IPS-NIHi7 (cell line): ENCODE measurements around the gene EIF4E1B.

Experiments
- DNase-seq: peaks from one replicate; pipeline ENCODE4 v3.0.0; 2012; ENCODE audit warnings: mixed read lengths; ENCODE audit errors: extremely low spot score

The EIF4E1B gene

DNA sequence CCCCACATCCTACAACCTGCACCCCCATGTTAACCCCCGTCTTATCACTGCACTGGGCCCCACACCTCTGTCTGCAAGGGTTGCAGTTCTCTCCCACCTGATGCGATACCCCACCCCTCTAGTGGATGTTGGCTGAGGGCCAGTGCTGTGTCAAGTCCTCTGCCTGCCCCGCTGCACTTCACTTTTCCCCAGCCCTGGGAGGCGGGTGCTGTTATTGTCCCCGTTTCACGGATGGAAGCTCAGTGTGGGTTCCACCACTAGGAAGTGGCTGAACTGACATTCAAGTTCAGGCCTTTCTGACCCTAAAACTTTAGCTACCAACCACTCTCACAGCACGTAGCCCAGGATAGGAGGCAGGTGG lies 3.6 kb upstream of the EIF4E1B start:
- DNase-seq = no peak

DNA sequence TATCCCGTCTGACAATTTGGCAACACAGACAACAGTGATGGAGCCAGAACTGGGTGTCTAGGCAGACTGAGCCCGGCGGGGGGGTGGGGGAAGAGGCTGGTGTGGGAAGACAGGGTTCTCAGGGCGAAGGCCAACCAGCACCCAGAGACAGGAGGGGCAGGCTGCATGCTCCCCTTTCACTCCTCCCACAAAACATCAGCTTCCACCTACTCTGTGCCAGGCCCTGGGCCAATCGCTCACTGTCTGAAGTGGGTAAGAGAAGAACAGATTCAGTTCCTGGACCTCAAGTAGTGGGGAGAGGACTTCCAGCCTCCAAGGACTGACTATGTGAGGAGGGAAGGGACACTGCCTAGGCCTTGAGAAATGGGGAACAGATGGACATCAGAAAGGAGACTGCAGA lies 2.9 kb upstream of the EIF4E1B start:
- no peak for DNase-seq

DNA sequence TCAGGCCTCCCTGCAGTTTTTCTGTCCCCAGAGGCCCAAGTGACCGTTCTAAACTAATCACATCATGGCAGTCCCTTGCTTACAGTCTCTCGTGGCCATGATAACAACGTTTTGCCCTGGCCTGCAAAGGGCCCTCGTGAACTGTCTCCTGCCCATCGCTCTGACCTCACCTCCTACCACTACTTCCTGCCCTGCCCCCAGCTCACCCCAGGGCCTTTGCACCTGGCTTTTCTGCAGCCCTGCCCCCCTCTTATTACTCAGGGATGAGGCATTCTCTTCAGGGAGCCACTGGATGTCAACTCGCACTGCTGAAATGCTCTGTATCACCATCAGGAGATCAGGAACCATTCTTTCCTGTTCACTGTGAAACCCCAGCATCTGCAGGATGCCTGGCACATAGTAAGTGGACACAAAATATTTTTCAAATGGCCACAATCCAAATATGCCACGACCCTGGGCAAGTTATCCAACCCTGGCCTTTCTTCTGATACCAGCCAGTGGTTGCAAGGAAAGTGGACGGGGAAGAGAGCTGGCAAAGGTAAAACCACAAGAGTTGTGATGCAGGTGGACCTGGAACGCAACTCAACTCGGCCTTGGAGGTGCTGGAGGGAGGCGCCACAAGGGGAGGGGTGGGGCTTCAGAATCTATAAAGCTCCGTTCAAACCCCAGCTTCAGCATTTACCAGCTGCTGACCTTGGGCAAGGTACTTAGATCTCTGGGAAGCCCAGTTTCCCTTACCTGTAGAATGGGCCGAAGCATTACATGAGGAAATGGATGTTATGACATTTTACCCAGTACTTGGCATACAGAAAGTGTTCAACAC lies 1.9 kb upstream of the EIF4E1B start:
- no peak for DNase-seq

DNA sequence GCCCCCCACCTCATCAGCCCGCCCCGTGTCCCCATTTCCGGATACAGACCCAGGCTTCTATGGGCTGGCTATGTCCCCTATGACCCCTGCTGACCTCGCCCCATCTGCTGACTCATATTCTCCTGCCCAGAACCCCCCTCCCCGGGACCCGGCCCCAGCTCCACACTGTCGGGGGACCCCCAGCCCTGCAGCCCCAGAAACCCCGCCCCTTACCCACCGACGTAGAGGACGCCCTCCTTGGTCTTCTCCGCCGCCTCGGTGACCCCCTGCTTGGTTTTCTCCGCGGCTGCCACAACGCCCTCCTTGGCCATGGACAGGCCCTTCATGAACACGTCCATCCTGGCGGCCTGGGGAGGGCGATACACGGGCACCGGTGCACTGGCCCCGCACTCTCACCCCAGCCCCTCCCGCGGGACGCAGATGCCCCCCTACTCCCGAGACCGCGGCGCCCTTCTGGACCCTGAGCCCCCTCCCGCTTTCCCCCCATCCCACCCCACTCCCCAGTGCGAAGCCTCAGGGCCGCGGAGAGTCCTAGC lies 1.1 kb upstream of the EIF4E1B start:
- no peak for DNase-seq

DNA sequence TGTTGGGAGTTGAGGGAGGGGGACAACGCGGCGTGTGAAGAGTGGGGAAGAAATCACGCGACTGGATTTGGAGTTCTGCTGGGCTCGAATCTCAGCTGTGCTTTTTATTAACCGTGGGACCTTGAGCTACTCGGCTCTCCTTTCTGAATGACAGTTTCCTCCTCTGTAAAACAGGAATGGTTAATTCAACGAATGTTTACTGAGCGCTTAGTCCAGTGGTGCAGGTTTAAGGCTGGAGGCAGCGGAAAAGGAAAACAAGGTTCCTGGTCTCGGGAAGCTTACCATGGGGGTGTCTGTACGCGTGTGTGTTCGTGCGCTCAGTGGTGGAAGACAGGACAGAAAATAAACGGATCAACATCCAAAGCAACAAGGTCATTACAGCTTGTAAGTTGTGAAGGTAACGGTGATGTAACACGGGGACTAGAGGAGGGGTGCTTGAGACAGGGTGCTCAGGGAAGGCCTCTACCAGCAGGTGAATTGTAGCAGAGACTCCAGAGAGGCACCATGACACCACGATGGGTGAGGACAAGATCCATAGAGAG lies 277 bp downstream of the EIF4E1B start:
- no peak for DNase-seq

DNA sequence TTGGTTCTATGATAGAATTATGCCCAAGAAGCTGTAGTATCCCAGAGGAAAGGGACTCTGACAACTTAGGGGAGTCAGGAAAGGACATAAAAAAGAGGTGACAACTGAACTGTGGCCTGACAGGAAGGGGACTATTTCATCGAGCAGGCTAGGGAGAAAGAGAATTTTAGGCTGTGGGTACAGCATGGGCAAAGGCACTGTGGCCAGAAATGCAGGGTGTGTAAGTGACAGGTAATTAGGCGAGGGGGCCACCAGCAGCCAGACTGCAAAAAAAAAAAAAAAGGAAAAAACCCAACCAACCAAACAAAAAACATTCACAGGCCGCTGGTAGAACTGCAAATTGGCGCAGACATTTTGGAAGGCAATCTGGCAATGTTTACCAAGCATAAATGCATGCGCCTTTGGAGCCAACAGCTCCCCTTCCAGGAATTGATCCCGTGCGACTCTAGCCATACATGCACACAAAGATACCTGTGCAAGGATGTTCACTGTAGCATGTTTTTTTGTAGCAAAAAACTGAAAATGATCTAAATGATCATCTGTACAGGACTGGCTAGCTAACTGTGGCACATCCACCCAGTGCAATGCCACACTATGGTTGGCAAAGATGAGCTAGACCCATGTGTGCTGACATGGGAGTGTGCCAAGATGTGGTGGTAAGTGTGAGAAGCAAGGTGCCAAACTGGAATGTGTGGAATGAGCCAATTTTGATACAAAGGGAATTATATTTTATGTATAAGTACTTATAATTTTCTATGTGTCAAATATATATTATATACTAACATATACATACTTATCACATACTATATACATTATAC lies 1.1 kb downstream of the EIF4E1B start:
- no peak for DNase-seq

DNA sequence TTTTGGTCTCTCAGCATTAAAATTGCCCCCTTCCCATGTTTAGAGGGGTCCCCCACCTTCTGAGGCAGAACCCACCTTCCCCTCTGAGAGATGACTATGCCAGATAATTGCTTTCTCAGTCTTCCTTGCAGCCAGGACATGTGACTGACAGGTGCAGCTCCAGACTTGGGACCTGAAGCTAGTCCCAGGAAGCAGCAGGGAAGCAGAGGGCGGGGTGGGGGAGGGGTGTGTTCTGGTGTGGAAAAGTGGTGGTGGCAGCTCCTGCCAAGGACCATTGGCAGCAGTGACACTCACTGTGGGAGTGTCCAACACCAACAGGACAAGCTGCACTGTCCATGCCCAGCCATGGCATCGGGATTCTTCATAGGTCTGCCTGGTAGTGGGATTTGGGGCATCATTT lies 2.3 kb downstream of the EIF4E1B start:
- no peak for DNase-seq

DNA sequence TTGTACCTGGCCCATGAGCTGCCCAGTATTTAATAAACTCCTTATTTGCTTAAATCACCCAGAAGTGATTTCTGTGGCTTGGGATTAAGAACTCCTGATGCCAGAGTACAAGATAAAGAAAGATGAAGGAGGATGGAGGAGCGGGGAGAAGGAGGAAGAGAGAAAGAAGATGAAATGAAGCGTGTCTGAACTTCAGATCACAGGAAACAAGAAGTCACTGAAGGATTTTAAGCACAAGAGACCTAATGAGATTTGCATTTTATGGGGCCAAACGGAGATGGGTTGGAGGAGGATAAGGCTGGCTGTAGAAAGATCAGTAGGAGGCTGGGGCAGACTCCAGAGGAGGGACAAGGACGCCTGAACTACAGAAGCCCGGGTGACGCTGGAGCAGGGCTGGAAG lies 3.1 kb downstream of the EIF4E1B start:
- DNase-seq = no peak

DNA sequence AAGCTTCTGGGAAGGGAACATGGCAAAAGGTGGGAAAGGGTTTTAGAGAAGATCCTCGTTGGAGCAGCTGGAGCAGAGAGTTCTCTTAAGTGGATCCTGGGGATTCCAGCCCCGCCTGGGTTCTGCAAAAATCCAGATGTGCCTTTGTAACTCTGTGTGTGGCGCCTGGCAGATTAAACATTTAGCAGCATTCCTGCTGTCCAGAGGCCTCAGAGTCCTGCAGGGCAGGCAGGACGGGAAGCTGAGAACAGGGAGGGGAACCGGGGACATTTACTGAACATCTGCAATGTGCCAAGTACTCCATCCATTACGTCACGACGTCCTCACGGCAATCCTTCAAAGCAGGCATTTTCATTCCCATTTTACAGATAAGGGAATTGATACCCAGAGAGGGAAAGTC lies 6.0 kb downstream of the EIF4E1B start:
- DNase-seq = no peak

DNA sequence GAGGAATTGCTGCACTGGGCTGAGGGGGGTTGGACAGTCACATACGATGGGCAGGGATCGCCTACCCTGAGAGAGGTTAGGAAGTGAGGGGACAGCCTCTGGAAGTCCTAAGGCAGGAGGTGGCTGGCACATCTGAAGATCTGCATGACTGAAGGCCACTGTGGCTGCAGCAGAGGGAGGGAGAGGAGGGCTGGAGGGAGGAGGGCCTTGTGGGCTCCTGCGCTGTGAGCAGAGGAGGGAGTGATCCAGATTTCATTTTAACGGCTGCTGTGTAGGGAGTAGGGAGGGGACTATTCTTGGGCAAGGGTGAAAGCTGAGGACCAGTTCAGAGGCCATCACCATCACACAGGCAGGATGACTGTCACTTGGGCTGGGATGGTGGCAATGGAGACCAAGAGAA lies 7.1 kb downstream of the EIF4E1B start:
- DNase-seq = no peak

DNA sequence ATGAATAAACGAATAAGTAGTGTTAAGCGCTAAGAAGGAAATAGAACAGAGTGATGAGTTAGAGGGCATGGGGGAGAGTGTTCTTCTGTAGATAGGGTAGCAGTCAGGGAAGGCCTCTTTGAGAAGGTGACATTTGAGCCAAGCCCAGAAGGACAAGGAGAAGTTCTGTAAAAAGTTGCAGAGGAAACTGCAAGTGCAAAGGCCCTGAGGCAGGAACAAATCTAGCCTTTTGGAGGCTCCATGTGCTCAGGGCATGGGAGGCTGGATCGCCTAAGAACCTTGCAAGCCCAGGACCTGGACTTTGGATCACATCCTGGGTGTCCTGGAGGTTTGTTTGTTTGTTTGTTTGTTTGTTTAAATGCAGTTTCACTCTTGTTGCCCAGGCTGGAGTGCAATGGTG lies 8.0 kb downstream of the EIF4E1B start:
- no peak for DNase-seq

DNA sequence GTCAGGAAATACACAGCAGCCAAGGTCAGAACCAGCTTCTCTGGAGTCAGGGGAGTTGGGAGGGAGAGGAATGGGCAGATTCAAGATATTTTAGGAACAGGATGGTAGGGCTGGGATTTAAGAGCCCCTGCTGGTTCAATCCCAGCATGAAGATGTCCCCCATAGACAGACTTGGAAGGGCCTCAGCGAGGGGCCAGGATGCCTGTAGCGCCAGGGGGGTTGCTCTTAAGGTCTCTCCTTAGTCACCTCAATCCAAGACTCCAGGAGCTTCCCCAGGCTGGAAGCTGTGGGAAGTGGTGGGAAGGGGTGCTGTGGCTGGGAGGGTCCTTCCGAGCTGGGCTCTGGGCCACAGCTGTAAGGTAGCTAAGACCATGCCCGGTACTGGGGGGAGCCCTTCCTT lies 8.7 kb downstream of the EIF4E1B start:
- no peak for DNase-seq

DNA sequence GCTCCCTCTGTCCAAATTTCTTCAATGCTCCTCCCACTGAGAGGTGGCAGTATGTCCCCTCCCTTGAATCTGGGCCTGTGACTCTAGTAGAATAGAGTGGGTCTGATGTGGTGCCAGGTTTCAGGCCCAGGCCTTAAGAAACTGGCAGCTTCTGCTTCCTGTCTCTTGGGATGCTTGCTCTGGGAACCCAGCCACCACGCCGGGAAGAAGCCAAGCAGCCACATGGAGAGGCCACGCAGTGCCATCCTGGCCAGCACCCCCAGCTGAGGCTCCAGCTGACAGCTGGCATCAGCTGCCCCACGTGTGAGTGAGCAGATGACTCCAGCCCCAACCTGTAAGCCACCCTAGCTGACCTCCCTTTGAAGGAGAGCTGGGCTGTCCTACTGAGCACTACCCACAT lies 9.5 kb downstream of the EIF4E1B start:
- no peak for DNase-seq

DNA sequence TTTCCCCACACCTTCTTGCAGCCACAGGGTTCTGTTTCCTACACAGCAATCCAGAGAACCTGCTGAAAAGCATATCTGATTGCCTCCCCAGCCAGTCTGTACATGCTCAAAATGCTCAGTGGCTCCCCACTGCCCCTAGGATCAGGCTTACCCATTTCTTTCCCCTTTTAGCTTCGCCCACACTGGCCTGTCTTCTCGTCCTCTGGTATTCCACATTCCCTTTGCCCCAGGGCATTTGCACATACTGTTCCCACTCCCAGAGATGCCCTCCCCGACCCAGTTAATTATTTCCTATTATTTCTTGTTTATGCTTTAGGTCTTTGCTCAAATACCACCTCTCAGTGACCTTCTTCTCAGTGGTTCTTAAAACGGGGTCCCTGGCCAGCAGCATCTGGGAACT lies 10.1 kb downstream of the EIF4E1B start:
- DNase-seq = no peak

DNA sequence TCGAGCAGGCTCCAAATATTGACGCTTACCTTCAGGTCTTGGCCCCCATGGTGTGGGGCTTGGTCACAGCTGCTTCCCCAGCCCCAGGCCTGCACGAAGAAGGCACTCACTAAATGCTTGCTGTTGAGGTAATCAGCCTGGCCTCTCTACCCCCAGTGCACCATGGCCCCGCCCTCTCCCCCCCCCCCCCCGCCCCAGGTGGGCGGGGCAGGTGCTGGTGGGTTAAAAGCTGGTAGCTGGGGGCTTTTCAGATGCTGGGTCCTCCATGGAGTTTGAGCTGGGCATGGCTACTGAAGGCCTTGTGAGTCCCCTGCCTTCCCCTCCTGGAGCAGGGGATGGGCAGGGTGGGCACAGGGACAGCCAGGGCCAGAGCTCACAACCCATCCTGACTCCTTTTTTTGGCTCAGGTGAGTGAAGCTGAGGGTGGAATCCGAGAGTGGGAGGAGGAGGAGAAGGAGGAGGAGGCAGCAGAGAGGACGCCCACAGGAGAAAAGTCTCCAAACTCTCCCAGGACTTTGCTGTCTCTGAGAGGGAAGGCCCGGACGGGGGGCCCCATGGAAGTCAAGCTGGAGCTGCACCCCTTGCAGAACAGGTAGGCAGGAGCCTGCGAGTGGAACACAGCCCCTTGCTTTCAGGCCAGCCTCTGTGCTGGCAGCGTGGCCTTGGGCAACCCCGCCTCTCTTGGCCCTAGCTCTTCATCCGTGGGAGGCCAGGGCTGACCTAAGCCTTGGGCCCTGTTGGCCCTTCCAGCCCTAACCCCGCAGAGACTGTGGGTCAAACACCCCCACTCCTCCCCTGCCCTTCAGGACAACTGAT lies 12.4 kb downstream of the EIF4E1B start:
- DNase-seq = no peak

DNA sequence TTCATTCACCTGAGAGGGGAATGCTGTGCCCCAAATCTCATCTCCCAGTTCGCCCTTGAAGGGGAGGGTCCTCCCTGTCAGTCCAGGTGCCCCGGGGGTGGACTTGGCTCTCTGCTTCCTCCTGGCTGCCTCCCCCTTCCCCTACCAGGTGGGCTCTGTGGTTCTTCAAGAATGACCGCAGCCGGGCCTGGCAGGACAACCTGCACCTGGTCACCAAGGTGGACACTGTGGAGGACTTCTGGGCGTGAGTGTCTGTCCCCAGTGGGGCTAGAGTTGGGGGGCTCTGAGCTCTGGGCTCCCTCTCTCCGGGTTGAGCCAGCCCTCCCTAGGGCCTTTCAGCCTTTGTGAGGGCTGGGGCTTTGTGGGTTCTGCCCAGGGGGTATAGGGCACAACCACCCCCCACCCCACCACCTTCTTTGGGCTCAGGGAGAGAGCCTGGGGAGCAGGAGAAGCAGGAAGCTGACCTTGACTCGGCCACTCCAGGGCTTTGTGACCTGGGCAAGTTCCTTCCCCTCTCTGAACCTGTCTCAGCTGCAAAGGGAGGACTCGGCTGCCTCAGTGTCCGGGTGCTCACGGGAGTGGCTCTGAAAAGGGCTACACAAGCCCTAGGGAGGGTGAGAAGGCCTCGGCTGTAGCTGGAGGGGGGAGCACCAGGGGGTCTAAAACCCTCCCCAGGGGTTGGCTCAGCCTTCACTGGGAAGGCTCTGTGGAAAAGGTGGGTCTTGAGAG lies 13.2 kb downstream of the EIF4E1B start:
- DNase-seq = no peak

DNA sequence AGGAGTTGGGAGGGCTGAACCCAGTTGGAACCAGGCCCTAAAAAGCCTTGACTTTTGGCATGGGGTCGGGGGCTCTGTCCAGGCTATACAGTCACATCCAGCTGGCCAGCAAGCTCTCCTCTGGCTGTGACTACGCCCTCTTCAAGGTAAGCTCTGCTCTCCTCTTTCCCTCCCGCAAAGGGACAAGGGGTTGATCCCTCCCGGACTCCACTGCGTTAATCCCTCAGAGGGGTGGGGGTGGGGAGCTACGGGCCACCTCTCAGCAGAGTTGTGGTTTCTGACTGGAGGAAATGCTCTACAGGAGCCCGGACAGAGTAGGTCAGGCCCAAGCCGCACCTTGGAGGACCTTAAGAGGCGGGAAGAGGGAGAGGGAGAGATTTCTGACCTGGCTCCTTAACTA lies 13.8 kb downstream of the EIF4E1B start:
- DNase-seq = no peak

DNA sequence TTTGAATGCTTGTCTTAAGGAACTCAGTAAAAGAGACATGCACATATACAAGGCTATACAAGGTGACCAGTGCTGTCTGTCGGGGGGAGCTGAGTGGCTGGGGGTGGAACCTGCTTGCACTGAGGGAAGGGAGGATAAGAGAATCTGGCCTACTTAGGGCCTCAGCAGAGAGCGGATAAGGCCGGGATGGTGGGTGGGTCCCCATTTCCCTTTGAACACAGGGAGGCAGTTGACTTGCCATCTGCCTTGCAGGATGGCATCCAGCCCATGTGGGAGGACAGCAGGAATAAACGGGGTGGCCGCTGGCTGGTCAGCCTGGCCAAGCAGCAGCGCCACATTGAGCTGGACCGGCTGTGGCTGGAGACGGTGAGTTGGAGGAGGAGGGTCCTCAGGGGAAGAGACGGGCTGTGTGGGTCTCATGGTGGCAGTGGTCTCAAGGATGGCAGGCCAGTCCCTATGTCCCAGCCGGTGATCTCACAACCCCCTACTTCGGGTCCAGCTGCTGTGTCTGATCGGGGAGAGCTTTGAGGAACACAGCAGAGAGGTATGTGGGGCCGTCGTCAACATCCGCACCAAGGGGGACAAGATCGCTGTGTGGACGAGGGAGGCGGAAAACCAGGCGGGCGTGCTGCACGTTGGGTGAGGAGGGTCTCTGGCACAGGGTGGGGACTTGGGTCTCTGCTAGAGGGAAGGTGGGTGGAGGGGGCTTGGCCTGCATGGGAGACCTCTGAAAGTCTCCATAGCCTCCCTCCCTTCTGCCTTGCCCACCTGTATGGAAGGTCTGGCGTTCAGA lies 14.6 kb downstream of the EIF4E1B start:
- no peak for DNase-seq

DNA sequence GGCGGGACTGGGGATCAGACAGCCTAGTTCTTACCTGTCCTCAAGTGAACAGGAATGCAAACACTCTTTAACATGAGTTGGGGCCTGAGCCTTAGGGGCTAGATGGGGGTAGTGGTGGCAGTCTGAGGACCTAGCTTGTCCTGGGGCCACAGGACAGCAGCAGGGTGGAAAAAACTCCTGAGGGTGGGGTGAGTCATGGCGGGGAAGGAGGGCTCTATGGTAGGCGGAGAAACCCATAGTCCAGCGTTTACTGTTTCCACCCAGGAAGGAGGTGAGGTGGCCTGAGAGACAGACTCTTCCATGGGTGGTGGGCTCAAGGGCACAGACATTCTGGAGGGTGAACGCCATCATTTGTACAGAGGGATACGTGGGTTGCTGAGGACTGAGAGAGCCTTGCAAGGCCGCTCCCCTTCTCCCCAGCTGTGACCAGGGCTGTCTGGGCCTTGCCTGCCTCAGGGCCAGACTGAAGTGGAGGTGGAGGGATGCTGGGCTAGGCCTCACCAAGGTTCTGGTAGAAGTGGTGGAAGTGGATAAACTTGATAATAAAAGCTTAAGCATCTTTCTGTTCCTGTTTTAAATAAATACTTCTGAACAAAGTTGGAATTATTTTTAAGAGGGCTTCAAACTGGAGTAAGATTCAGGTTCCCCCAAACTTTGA lies 15.7 kb downstream of the EIF4E1B start:
- no peak for DNase-seq

DNA sequence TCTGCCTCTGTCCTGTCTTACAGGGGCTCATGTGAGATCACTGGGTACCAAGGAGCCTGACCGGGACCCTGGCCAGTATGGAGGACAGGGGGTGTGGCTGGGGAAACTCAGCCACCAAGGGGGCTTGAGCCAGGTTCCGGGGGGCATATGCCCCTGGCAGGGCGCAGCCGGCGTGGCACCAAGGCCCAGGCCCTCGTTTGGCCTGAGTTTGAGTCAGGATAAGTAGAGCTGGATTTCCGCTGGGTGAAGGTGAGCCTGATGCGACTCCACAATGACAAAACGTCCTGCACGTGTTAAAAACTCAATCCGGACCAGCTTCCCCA lies 16.2 kb downstream of the EIF4E1B start:
- DNase-seq = no peak
